Activated CD4-positive, alpha-beta T cell treated with anti-CD3 and anti-CD28 coated beads, Interleukin-2, amount 50 U/mL, for 4 hours (primary cell): ENCODE results near the gene PLEKHM3.

Source experiments
- DNase-seq, 2 experiments: peaks; one replicate each; pipeline ENCODE4 v3.0.0-alpha.2; 2020

PLEKHM3 gene, protein sequence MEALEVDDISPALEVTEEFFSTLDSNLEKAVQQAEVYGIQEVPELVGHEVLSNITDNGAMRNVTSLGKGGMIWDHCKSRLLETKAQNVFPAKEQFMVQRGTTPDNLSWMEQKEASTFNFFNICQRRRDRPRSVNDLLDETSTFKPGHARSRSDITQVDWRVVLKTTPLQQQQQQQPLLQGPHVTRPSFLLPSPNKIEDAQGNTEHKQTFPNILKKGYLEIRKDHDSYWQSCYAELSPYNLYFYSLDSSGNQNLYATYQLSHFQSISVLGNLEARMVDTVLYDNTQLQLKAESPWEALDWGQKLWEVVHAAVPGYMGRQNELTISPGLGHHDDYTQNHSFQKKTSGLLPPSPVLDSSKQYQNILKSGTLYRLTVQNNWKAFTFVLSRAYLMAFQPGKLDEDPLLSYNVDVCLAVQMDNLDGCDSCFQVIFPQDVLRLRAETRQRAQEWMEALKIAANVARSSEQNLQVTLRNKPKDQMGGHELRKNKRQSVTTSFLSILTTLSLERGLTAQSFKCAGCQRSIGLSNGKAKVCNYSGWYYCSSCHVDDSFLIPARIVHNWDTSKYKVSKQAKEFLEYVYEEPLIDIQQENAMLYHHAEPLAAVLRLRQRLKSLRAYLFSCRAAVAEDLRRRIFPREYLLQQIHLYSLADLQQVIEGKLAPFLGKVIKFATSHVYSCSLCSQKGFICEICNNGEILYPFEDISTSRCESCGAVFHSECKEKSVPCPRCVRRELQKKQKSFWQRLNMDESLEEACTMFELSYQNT

DNA sequence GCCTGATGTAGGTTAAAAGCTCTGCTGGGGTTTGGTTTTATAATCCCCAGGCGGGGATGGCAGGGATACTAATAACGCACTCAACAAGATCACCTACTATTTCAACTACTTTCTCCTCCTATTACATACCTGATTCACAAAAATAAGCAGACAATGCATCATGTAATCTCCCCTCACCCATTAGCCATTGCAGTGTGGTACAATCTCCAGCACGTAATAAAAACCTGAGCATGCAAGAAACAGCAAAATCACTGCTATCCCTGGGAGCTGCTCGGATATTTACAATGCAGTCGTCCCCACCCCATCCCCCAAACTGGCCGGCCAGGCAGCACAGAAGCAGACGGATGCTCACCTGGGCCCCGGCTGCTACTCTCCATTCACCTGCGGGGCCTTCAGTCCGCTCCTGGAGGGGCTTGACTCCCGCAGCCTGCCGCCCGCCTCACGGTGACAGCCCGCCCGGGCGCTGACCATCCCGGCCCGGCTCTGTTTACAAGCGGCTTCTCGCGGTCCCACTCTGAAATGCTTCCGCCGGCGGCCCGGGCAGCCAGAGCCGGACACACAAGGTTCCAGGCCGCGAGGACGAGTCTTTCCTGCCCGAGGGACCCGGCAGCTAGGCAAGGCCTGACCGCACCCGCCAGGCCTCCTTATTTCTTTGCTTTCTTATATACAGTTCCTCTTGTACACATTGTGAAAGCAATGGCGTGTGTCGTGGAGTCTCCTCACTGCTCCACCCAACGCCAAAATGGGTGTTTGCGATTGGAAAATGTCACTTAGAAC, at the start of gene PLEKHM3:
PLEKHM3 (minus strand) TSS at position 491 of the 777 bp plus-strand sequence. CDS start 23,888 bp downstream, outside the sequence.
- DNase-seq: peak; percentile 59 to 63

DNA sequence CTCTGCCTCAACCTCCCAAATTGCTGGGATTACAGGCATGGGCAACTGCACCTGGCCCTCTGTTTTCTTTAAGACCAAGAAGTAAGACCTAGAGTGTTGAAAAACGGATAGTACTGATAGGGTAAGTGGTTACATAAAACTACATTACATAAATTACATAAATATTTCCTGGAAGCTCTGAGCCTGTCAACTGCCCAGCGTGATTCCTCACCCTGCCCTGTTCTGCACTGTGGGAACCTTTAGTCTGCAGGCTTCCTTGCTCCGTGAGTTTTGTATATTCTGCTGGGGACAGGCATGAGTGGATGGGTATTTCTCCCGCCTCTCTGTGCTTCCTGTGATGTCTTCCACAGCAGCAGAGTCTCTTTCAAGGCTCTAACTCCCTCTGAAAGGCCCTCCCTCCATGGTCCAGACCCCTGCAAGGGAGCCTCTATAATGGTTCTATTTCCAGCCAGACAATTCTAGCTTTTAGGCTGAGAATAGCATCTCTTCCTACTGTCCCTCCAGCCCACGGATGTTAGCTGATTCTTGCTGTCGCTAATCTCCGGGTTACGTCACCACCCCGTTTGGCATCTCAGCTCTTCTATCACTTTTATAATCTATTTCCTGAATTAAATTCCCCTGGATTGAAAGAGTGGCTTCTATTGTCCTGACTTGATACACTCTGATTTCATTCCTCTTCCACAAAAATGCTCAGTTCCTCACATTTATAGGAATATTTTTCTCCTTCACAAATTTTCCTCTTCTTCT, 49.5 kb upstream of the PLEKHM3 start:
- no peak for DNase-seq

DNA sequence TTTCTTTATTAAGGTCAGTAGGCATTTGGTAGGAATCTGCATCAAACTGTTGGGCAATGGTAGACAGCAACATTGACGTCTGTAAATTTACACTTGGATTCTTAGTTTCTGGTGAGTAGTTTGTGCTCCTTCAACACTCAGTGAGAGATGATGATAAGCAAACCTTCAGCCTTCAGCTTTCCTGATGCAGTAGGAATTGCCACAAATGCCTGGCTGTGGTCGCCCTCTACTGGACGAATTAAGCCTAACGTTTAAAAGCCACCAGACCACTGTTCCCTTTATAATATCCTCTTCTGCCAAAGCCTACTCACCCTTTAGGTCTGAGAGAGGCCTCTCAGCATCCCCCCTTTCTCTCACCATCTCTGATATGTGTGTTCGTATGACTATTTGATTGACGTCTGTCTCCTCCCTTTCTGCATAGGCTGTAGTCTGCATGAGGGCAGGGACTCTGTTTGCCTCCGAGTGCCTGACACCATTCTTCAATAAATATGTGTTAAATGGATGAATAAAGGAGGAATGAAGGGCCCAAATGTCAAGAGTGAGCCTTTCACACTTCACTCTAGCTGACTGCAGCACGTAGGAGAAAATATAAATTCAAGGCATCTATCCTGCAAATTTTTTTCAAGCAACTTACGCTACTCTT, 47.0 kb upstream of the PLEKHM3 start:
- peak; percentile 33 to 37 for DNase-seq

DNA sequence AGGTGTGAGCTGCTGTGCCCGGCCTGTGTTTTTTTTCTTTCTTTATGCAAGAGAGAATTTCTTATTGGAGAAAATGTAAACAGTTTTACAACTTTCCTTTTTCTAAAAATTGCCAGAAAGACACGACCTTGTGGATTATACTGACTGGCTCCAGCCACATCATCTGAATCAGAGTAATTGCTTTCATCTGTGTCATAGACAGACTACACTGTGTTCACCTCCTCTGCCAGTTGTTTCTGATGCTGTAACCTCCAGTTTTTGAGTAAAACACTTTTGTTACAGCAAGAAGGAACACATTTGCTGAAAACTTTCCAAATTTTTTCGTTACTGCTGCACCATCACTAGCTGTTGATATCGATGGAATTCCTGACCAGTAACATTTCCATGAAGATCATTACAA, 43.9 kb upstream of the PLEKHM3 start:
- no peak for DNase-seq

DNA sequence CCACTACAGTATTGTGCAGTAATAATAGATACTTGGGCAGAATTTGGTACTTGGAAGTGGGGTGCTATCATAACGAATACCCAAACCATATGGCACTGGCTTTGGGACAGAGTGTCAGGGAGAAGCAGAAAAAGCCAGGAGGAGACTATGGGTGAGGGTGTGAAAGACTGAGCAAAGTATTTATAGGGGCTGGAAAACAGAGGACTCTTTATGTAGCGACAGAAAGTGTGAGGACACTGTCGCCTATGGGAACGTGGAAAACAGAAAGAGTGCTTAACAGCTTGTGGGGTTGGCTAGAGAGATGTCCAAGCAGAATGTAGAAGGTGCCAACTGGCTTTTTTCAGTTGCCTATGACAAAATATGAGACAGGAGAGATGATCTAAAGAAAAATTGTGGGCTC, 40.7 kb upstream of the PLEKHM3 start:
- no peak for DNase-seq

DNA sequence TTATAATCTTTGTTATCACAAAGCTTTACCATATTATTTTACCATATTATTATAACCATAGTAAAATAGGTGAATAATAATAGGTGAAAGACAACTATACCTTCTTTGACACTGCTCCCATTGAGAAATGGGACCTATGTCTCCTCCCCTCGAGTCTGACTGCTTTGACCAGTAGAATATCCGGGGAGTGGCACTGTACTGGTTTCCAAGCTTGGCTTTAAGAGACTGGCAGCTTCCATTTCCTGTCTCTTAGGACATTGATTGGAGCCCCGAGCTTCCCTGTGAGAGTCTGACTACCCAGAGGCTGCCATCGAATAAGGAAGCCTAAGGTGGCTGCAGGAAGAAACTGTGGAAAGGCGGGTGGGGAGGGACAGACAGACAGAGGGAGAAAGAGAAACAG, 40.1 kb upstream of the PLEKHM3 start:
- no peak for DNase-seq

DNA sequence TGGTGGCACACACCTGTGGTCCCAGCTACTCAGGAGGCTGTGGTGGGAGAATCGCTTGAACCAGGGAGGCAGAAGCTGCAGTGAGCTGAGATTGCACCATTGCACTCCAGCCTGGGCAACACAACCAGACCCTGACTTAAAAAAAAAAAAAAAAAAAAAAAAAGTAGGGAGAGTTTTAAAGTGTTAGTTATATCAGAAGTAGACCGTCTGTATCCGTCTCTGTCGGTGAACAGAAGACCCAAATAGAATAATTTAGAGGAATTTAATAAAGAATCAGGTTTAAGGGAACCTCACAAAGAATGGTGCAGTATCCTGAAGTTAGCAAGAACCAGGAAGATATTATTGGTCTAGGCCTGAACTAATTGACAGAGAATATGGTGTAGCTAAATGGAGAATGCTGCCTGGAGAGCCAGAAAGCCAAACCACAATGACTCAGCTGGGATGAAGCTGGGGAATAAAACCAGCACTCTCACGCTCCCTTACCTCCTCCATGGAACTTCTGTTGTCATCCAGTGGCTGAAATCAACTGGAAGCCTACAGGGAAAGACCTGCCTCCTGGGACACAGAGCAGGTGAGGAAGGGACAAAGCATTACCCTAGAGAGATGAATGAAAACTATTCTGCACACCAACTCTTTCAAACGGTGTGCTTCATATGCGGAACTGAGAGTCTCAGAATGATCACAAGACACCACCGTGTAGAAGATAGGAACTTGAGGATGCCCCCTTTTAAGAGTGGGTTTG, 39.1 kb upstream of the PLEKHM3 start:
- DNase-seq: no peak

DNA sequence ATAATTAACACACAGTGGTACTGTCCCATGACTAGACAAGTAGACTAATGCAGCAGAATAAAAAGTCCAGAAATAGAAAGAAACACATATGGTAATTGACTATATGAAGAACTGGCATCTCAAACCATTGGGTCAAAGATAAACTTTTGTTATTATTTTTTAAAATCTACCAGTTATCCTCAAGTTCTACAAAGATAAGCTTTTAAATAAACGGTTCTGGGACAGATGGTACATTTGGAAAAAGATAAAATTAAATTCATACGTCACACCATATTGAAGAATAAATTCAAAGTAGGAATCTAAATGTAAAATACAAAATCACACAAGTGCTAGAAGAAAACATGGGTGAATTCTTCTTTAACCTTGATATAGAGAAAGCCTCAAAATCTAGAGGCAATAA, 37.6 kb upstream of the PLEKHM3 start:
- no peak for DNase-seq

DNA sequence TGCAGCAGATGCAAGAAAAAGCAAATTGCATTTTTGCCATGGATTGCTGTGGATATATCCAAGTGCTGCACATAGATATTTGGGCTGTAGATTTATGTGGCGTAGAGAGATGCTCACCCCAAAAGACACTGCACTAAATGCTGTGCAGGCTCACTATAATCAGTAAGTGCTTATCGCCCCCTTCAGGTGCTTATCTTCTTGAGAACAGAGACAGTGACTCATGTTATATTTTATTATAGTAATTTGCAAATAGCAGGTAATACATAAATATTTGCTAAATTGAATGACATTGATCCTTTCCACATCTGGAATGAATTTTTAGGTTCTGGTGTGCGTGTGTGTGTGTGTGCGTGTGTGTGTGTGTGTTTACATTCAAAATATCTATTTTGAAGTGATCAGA, 36.8 kb upstream of the PLEKHM3 start:
- no peak for DNase-seq

DNA sequence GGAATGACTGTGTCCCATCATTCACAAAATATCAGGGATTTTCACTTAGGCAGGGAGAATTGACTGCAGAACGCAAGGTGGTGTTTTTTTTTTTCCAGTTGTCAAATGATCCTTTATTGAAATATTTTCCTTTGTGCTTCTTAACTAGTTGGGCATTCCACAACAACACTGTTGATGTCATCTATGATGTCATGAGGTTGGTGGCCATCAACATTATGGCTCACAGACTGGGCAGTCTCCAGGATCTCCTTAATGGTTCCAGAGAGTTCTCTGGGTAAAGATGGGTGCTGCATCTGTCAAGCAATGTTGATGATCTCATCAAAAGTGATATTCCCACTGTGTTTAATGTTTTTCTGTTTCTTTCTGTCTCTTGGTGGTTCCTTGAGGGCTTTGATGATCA, 31.8 kb upstream of the PLEKHM3 start:
- no peak for DNase-seq

DNA sequence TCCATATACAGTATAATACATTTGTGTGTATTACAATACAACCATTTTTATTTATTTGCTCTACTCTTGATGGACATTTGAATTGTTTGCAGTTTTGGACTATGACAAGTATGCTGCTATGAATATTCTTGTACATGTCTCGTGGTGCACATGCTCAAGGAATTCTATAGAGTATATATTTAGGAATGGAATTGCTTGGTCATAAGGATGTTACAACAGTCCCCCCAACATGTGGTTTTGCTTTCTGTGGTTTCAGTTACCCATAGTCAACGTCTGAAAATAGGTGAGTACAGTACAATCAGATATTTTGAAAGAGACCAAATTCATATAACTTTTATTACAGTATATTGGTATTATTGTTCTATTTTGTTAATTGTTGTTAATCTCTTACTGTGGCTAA, 24.1 kb upstream of the PLEKHM3 start:
- no peak for DNase-seq

DNA sequence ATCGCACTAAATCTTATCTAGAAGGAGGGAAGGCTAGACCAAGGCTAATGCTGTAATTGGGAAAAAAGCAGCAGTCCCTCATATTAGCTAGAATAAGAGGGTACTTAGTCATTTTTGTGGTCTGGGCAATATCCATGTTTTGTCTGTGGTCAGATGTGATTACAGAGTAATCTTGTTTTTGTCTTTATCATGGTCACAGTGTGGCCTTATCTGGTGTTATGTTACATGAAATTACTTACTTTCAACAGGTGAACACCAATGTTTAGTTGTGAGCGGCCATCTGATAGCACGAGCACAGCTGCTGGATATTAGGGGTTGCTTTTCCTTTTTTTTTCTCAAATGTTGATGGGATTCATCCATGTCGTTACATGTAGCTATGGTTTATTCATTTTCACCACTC, 23.7 kb upstream of the PLEKHM3 start:
- DNase-seq: no peak

DNA sequence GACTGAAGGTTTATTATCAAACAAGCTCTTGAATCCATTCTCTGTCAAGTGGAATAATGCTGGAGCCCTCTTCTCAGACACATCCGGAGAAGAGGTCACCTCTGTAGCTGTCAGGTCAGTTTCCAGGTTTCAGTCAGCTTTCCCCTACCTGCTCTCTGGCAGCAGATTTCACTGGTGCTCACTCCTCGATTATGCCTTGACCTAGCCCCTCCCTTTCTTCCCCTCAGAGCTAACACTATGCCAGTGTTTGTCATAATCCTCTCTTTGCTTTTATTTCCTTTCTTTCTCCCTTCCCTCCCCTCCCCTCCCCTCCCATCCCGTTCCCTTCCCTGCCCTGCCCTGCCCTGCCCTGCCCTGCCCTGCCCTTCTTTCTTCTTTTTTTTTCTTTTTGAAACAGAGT, 22.5 kb upstream of the PLEKHM3 start:
- no peak for DNase-seq

DNA sequence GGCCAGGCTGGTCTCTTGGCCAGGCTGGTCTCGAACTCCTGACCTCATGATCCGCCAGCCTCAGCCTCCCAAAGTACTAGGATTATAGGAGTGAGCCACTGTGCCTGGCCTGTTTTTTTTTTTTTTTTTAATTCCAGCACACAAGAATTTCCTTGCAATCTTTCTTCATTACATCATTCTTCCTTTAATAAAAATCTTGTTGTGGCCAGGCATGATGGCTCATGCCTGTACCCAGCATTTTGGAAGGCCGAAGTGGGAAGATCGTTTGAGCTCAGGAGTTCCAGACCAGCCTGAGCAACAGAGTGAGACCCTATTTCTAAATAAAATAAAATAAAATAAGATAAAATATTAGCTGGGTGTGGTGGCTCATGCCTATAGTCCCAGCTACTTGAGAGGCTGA, 21.4 kb upstream of the PLEKHM3 start:
- no peak for DNase-seq

DNA sequence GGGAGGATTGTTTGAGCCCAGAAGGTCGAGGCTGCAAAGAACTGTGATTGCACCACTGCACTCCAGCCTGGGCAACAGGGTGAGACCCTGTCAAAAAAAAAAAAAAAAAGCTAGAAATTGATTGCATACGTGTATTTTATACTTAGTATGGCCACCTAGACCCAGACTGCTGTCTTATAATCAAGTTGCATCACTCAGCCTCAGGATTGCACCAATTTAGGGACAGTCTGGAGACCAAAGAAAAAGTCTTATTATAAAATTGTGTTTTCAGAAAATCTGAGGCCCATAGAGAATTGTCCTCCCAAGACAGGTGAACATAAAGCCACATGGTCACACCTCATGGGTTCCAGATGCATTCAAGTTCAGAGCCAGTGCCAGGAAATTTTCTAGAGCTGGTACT, 17.1 kb upstream of the PLEKHM3 start:
- DNase-seq: no peak

DNA sequence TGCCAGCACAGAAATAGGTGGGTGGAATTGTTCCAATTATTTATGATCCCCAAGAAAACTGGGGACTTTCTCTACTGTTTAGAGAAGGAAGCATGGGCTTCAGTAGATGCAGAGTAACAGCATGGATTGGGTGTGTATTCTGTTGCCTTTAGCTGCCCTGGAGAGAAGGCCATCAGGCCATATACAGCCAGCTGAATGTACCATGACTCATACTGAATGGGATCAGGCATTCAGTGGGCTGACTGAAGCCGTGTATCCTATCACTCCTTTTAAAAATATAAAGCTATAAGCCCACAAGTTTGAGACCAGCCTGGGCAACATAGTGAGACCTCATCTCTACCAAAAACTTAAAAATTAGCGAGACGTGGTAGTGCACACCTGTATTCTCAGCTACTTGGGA, 16.7 kb upstream of the PLEKHM3 start:
- no peak for DNase-seq

DNA sequence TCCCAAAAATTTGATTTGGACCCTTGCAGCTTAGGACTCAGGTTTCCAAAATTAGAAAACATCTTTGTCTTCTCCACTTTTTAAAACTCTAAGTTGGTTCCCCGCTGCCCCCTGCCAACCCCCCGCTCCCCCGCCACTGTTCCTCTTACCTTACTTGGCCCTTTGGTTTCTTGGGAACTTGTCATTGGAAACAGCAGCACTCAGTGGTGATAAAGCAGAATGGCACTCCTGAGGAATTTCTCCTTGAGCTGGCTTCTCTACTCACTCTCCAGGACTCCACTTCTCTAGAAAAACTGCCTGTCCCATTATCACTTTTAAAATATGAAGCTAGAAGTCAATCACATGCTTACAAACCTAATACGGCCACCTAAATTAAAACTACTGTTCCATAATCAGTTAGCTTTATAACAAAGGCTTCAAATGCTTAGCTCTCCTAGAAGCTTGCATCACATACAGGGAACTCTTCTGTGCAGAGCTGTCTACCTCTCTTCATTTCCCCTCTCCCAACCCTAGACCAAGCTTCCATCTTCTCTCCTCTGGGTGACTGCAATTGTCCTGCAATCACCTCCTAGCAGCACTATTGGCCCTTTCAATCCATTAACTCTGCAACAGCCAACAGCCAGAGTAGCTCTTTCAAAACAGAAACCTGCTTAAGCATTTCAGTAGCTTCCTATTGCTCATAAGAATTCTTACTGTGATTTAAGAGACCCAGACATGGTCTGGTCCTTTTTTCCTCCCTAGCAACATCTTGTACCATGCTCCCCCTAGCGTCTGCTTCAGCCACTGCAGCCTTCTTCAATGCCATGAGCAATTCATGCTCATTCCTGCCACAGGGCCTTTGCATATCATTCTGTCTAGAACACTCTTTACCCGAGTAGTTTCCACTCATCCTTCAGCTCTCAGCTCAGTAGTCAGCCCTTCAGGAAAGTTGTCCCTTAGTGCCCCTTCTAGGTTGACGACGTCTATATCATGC, 15.2 kb upstream of the PLEKHM3 start:
- DNase-seq: peak; percentile 56 to 57

DNA sequence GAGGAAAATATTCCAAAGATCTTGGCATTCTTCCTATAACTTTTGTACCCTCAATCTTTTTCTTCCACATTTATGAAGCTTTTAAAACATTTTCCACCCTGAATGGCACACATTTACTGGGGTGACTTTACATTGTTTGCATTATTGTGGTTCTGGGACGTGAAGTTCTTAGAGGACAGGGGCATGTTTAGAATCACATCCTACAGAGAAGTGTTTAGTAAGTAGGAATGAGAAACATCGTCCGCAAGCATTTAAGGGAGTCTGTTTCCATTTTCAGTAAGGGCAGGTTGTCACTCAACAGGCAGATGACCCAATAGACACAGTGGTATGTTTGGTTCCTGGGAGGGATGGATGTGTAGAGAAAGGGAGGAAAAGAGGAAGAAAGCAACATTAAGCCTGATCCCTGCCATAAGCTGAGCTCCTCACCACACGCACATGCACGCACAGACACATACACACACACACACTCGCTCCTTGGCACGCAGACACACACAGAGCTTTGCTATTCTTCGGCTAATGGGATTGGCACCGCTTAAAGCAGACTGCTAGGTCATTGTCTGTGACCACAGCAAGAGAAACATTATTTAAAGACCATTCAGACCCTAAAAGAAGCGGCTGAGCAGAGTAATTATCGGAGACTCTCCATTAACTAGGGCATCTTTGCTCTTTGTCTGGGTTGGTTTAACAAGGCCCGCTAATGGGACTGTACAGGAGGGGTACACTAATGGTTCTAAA, 14.2 kb upstream of the PLEKHM3 start:
- DNase-seq: no peak
